ENCODE measurements around the gene CACNB2.
A peak's percentile ranks its signal among the peaks of the same experiment; 100 is the strongest.

The CACNB2 gene

GRCh38 chr10:18140149-18140956 is at the start of gene CACNB2:
CACNB2 (plus strand) TSS chr10:18140424.
- DNase-seq (ENCODE audit: low read depth) = no peak
- in situ Hi-C loops (cut with HindIII; ENCODE audit: low sequenced_read_pairs) = no loop called here
- H3K4me3 ChIP-seq (ENCODE audit: low read depth, low read length) = peak within 1 kb of the TSS; percentile 59

DNA sequence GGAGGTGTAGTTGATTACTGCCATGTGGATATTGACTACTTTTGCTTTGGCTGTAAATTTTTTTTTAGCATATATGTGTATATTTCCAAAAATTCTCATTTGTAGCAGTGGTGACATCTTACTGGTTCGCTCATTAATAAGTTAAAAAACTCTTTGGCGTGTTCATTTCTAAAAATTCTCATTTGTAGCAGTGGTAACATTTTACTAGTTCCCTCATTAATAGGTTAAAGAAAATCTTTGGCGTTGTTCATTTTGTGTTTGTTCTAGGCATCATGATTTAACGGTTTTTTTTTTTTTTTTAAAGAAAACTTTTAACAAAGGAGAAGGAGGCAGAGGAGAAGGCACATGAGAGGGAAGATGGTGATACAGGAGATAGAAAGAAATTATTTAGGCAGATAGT is 45.9 kb upstream of the CACNB2 start:
- no peak for DNase-seq (ENCODE audit: low read depth)
- in situ Hi-C loops (cut with HindIII; ENCODE audit: low sequenced_read_pairs) = no loop called here
- no peak overlapping the region for H3K4me3 ChIP-seq (ENCODE audit: low read depth, low read length)
- TF ChIP-seq CTCF (IDR thresholded peaks at IDR 0.05; ENCODE audit: low read depth, low read length, missing control alignments) = no peak

More at GRCh38 chr10:18140149-18140956, at the start of gene CACNB2:
- no peak for TF ChIP-seq CTCF (IDR thresholded peaks at IDR 0.05; ENCODE audit: low read depth, low read length, missing control alignments)

- no peak for DNase-seq (ENCODE audit: low read depth)
- no peak overlapping the region for H3K4me3 ChIP-seq (ENCODE audit: low read depth, low read length)
- TF ChIP-seq CTCF (IDR thresholded peaks at IDR 0.05; ENCODE audit: low read depth, low read length, missing control alignments) = no peak
- in situ Hi-C loops (cut with HindIII; ENCODE audit: low sequenced_read_pairs) = no loop called here
Measured at GRCh38 chr10:18094793-18095192, 45.4 kb upstream of the CACNB2 start.

GRCh38 chr10:18097524-18097923 is 42.7 kb upstream of the CACNB2 start:
- in situ Hi-C loops (cut with HindIII; ENCODE audit: low sequenced_read_pairs) = no loop called here

DNA sequence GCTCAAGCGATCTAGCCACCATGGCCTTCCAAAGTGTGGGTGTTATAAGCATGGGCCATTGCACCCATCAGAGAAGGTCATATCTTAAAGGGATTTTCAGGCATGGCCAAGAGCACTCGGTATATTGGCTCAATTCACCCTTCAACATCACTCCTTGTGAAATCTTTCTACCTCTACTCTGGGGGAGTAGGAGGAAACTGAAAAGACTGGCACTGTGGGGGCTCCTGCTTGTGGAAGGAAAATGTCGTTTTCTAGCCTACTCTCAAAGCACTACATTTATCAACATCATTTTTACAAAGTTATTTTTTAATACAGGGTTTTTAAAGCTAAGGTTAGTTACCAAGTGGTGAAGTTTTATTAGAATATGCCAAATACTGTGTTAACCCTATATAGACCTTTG is 42.0 kb upstream of the CACNB2 start:
- DNase-seq (ENCODE audit: low read depth) = no peak
- no peak overlapping the region for H3K4me3 ChIP-seq (ENCODE audit: low read depth, low read length)
- in situ Hi-C loops (cut with HindIII; ENCODE audit: low sequenced_read_pairs) = no loop called here
- TF ChIP-seq CTCF (IDR thresholded peaks at IDR 0.05; ENCODE audit: low read depth, low read length, missing control alignments) = no peak

More at GRCh38 chr10:18097524-18097923, 42.7 kb upstream of the CACNB2 start:
- H3K4me3 ChIP-seq (ENCODE audit: low read depth, low read length) = no peak overlapping the region
- TF ChIP-seq CTCF (IDR thresholded peaks at IDR 0.05; ENCODE audit: low read depth, low read length, missing control alignments) = no peak
- DNase-seq (ENCODE audit: low read depth) = no peak

DNA sequence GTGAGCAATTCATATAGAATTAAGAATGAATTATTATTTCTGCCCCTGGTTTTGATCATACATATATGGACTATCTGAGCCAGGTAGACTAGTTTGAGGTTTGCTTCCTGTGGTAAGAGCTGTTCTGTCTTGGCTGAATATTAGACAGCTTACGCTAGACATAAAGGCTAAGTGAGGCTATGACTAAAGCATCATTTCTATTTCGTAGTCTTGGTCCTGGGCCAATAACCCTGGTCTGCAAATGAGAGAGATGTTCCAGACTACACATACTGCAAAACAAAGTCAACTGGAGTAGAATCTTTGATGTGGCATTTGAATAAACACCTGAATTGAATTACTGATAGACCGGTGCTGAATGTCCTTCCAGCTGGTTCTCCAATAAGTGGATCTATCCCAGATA is 40.8 kb upstream of the CACNB2 start:
- in situ Hi-C loops (cut with HindIII; ENCODE audit: low sequenced_read_pairs) = no loop called here
- DNase-seq (ENCODE audit: low read depth) = peak; percentile 5
- TF ChIP-seq CTCF (IDR thresholded peaks at IDR 0.05; ENCODE audit: low read depth, low read length, missing control alignments) = no peak
- no peak overlapping the region for H3K4me3 ChIP-seq (ENCODE audit: low read depth, low read length)

Measured in astrocyte of the cerebellum (primary cell).